Kidney (tissue), 14 donors: ENCODE results near the gene EEPD1. TPM values are rescaled to one million over a fixed set of nuclear protein-coding genes. Genes with fewer than 3 reads are reported as not detected.

Experiments
- DNase-seq, 5 donors: peaks; one replicate each; pipeline ENCODE4 v3.0.0-alpha.2; 2013 to 2020
- FAIRE-seq: peaks from 2 replicates; lab custom pipeline; 2012; peaks lifted over from hg19 to GRCh38; lab: Jason Lieb, UNC
- H3K27ac ChIP-seq, 2 donors: one replicate each; pipeline ENCODE4 v1.7.0; 2013; ENCODE audit warnings: low read depth in 2 of 2, low read length in 2 of 2, inconsistent platforms in 1 of 2
- H3K27me3 ChIP-seq: one replicate; pipeline ENCODE4 v1.7.1; 2013; ENCODE audit warnings: low read length, inconsistent platforms; ENCODE audit not compliant: control insufficient read depth, insufficient read depth
- H3K36me3 ChIP-seq, 3 donors: one replicate each; pipeline versions ENCODE4 v1.7.0 to v1.7.1; 2013; ENCODE audit warnings: low read length in 3 of 3, control low read depth in 1 of 3, inconsistent platforms in 1 of 3; ENCODE audit not compliant: insufficient read depth in 3 of 3, control insufficient read depth in 2 of 3
- H3K4me1 ChIP-seq, 3 donors: one replicate each; pipeline versions ENCODE4 v1.7.0 to v1.7.1; 2013; ENCODE audit warnings: low read length in 3 of 3, inconsistent platforms in 1 of 3, low read depth in 1 of 3; ENCODE audit not compliant: control insufficient read depth in 2 of 3, insufficient read depth in 2 of 3
- H3K4me3 ChIP-seq, 3 donors: one replicate each; pipeline versions ENCODE4 v1.7.0 to v1.8.1; 2013; ENCODE audit warnings: low read length in 3 of 3, control low read depth in 1 of 3, inconsistent platforms in 1 of 3
- H3K9ac ChIP-seq, 3 donors: one replicate each; pipeline versions ENCODE4 v1.7.0 to v1.7.1; 2013; ENCODE audit warnings: low read length in 3 of 3, control low read depth in 1 of 3, inconsistent platforms in 1 of 3
- H3K9me3 ChIP-seq, 3 donors: one replicate each; pipeline versions ENCODE4 v1.7.0 to v1.7.1; 2013; ENCODE audit warnings: low read length in 3 of 3, control low read depth in 1 of 3, inconsistent platforms in 1 of 3; ENCODE audit not compliant: control insufficient read depth in 2 of 3, insufficient read depth in 1 of 3
- CTCF ChIP-seq: IDR thresholded peaks from 3 replicates; pipeline ENCODE4 v1.5.1; 2012; ENCODE audit warnings: mild to moderate bottlenecking, moderate library complexity, borderline replicate concordance; ENCODE audit not compliant: insufficient read depth; ENCODE audit errors: extremely low read depth
- intact Hi-C: fragments of 100-400 bp; cut with DNase I; formaldehyde crosslinking; loops from one replicate; pipeline ENCODE4 v1.11.1; 2022
- polyA plus RNA-seq: library from polyadenylated mRNA; stranded (reverse); fragments of 350-450 nt; fragmentation: Illumina TruSeq; extraction: RNeasy Lipid Tissue Mini Kit (QIAGEN cat#74804); gene quantifications from one replicate; pipeline ENCODE4 v1.2.3, GENCODE V29; 2014; ENCODE audit warnings: low read depth, low replicate concordance; ENCODE audit not compliant: insufficient read depth
- total RNA-seq: library from RNA; stranded (reverse); fragmentation: NEBNext Ultra II Directional; extraction: Animal tissue kit (Norgen Biotek cat#: 25700); gene quantifications from one replicate; pipeline ENCODE4 v1.2.1, GENCODE V29; 2021
- donor health status: control.
- donor health status: control.
- donor health status: control.
- donor health status: control.
- donor health status: control.
- donor health status: DM: yes; HTN: yes; CAD: no.
- donor health status: Normal renal cell carcinoma (clear cell type).

Gene EEPD1
- total and polyA plus RNA-seq, 2 donors from 2014 or later, result 6.3 to 6.4 TPM

GRCh38 chr7:36336390-36336789, 183.3 kb downstream of the EEPD1 start:
- Histone ChIP-seq H3K9me3 (no peaks in the 10 kb centered on the region), H3K4me1 (no peaks in the 10 kb centered on the region), H3K9ac (no peak overlapping the region), H3K27ac (no peak overlapping the region), H3K4me3 (no peak overlapping the region), H3K36me3 (no peaks in the 10 kb centered on the region), H3K27me3 (no peaks in the 10 kb centered on the region)
- intact Hi-C loops, result no loop called here
- DNase-seq (no peak), FAIRE-seq (no peak)
- TF ChIP-seq CTCF, result no peak

GRCh38 chr7:36338256-36338655, 185.2 kb downstream of the EEPD1 start:
- H3K9me3 ChIP-seq, result no peaks in the 10 kb centered on the region
- no peak overlapping the region for H3K4me3 ChIP-seq
- FAIRE-seq, result no peak
- H3K4me1 ChIP-seq, result no peaks in the 10 kb centered on the region
- intact Hi-C loops, result no loop called here
- H3K36me3 ChIP-seq, result no peaks in the 10 kb centered on the region
- no peaks in the 10 kb centered on the region for H3K27me3 ChIP-seq
- TF ChIP-seq CTCF, result no peak
- DNase-seq, result no peak
- H3K27ac ChIP-seq, result no peak overlapping the region
- no peak overlapping the region for H3K9ac ChIP-seq

- H3K4me1 ChIP-seq, result no peaks in the 10 kb centered on the region
- H3K27me3 ChIP-seq, result no peaks in the 10 kb centered on the region
- H3K36me3 ChIP-seq, result no peaks in the 10 kb centered on the region
- no peak overlapping the region for H3K4me3 ChIP-seq
- no peak for TF ChIP-seq CTCF
- FAIRE-seq (no peak), DNase-seq (no peak)
- no peak overlapping the region for H3K9ac ChIP-seq
- H3K27ac ChIP-seq, result no peak overlapping the region
- intact Hi-C loops, result no loop called here
- H3K9me3 ChIP-seq, result no peaks in the 10 kb centered on the region
Measured at GRCh38 chr7:36343548-36343947, 190.5 kb downstream of the EEPD1 start.

- no peak overlapping the region for H3K27ac ChIP-seq
- H3K27me3 ChIP-seq, result no peaks in the 10 kb centered on the region
- DNase-seq, result no peak
- no peak overlapping the region for H3K9ac ChIP-seq
- H3K9me3 ChIP-seq, result no peaks in the 10 kb centered on the region
- H3K4me3 ChIP-seq, result no peak overlapping the region
- H3K36me3 ChIP-seq, result no peaks in the 10 kb centered on the region
- no peak for TF ChIP-seq CTCF
- intact Hi-C loops, result no loop called here
- H3K4me1 ChIP-seq, result no peaks in the 10 kb centered on the region
- FAIRE-seq, result no peak
Measured at GRCh38 chr7:36344622-36345021, 191.6 kb downstream of the EEPD1 start.
